SJCRH30 (cell line): ENCODE measurements around the gene EPC2. TPM values are rescaled to one million over a fixed set of nuclear protein-coding genes. Genes with fewer than 3 reads are reported as not detected.
"Not testable (repeated sequence)": the region's sequence is repeated elsewhere in the genome, so short reads cannot be mapped to it uniquely, and the experiment has no call there.

Experiments used
- DNase-seq, 2 experiments: peaks; one replicate each; pipeline ENCODE4 v3.0.0-alpha.2; 2015 to 2020
- H3K27ac ChIP-seq: fragments of 250-450 bp; sonication (Bioruptor Pico); 2 replicates; pipeline ENCODE4 v1.5.1; 2020; ENCODE audit warnings: mild to moderate bottlenecking, moderate library complexity
- H3K27me3 ChIP-seq: fragments of 250-450 bp; sonication (Bioruptor Pico); 2 replicates; pipeline ENCODE4 v1.5.1; 2020; ENCODE audit warnings: mild to moderate bottlenecking, moderate library complexity
- H3K36me3 ChIP-seq: fragments of 250-450 bp; sonication (Bioruptor Pico); 2 replicates; pipeline ENCODE4 v1.5.1; 2020; ENCODE audit warnings: mild to moderate bottlenecking, moderate library complexity
- H3K4me1 ChIP-seq: fragments of 250-450 bp; sonication (Bioruptor Pico); 2 replicates; pipeline ENCODE4 v1.5.1; 2020; ENCODE audit warnings: mild to moderate bottlenecking, moderate library complexity
- H3K4me3 ChIP-seq: fragments of 250-450 bp; sonication (Bioruptor Pico); 2 replicates; pipeline ENCODE4 v1.5.1; 2020; ENCODE audit warnings: mild to moderate bottlenecking, moderate library complexity
- H3K9me3 ChIP-seq: fragments of 250-450 bp; sonication (Bioruptor Pico); replicated peaks from 2 replicates; pipeline ENCODE4 v1.5.1; 2020; ENCODE audit warnings: mild to moderate bottlenecking, moderate library complexity
- total RNA-seq: library from RNA; depleted of rRNA; stranded (reverse); fragments of >200 nt; shearing (Covaris generic); gene quantifications from 2 replicates; pipeline ENCODE4 v1.2.3, GENCODE V29; 2014

Gene EPC2
- total RNA-seq, 1 experiment from 2014 or later: 33.1 TPM

DNA sequence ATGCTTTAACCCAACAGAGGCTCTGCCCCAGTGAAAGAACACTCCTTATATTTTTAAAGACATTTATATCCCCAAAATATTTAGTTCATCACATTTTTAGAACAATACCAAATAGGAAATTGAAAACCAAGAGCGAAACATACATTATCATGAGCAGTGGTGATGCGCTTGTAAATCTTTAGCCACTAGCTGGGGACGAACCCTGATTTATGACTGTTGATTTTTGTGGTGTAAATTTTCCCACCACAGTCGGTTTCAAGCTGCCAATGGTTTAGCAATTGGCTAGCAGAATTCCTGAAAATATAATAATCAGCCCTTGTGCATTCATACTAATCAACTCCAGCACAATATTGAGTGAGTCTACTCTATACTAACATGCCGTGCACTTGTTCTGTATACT is 27.3 kb upstream of the EPC2 start:
- Histone ChIP-seq H3K4me1 (peaks cover 33% of the 10 kb centered on the region), H3K9me3 (no peaks in the 10 kb centered on the region), H3K27ac (no peak overlapping the region), H3K4me3 (no peak overlapping the region), H3K36me3 (no peaks in the 10 kb centered on the region), H3K27me3 (no peaks in the 10 kb centered on the region)
- DNase-seq: no peak

DNA sequence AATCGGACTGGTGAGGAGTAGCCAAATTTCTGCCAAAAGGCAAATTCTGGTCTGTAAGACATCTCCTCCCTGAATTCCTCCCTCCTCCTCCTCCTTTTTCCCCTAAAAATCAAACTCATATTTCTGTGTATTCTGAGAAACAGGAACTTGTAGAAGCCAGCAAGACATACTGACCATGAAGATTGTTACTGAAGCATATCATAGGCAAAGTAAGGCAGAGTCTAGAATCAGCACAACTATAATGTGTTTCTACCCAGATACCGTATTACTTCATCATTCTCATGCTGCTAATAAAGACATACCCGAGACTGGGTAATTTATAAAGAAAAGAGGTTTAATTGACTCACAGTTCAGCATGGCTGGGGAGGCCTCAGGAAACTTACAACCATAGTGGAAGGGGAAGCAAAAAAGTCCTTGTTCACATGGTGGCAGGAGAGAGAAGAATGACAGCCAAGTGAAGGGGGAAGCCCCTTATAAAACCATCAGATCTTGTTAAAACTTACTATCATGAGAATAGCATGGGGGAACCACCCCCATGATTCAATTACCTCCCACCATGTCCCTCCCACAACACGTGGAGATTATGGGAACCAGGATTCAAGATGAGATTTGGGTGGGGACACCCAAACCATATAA is 24.9 kb upstream of the EPC2 start:
- no peak overlapping the region for H3K4me3 ChIP-seq
- no peaks in the 10 kb centered on the region for H3K27me3 ChIP-seq
- DNase-seq: no peak
- no peaks in the 10 kb centered on the region for H3K36me3 ChIP-seq
- no peak overlapping the region for H3K27ac ChIP-seq
- H3K9me3 ChIP-seq: no peaks in the 10 kb centered on the region
- H3K4me1 ChIP-seq: peaks cover 22% of the 10 kb centered on the region

DNA sequence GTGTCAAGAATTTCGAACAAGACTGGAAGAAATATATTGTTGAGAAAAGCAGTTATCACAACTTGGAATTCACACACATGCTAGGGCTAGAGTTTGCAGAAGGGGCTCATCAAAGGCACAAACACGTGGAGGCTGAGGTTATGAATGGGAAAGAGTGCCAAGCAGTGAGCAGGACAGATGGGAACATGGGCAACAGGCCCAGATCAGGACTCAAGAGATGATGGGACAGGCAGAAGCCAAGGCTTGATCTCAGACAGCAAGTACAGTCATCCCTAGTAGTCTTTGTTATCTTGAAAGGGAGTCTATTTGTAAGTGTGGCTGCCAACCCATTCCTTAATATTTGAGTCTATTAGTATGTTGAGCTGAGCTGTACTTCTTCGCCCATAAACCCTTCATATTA is 22.2 kb upstream of the EPC2 start:
- H3K9me3 ChIP-seq: no peaks in the 10 kb centered on the region

DNA sequence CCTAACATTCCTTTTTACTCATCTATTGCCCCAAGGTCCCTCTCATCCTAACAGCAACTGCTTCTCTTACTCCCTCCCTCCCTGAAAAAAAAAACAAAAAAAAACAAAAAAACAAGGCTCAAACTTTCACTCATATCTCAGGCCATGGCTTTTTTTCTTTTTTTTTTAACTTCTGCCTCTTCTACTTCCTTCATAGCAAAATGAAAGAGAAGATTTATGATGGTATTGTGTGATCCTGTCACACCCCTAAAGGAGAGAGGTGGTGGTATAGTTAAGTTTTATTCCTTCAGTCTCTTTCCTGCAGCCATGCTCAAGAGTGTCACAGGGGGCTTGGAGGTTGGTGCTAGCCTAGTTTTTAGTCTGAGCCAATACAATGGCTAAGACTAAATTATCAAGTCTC is 21.5 kb upstream of the EPC2 start:
- Histone ChIP-seq H3K9me3 (no peaks in the 10 kb centered on the region), H3K27me3 (no peaks in the 10 kb centered on the region), H3K36me3 (no peaks in the 10 kb centered on the region), H3K27ac (no peak overlapping the region), H3K4me1 (peaks cover 25% of the 10 kb centered on the region), H3K4me3 (no peak overlapping the region)
- DNase-seq: no peak

More for the DNA sequence above, 22.2 kb upstream of the EPC2 start:
- DNase-seq: no peak
- no peak overlapping the region for H3K27ac ChIP-seq
- no peaks in the 10 kb centered on the region for H3K27me3 ChIP-seq
- peaks cover 19% of the 10 kb centered on the region for H3K4me1 ChIP-seq
- no peaks in the 10 kb centered on the region for H3K36me3 ChIP-seq
- no peak overlapping the region for H3K4me3 ChIP-seq

DNA sequence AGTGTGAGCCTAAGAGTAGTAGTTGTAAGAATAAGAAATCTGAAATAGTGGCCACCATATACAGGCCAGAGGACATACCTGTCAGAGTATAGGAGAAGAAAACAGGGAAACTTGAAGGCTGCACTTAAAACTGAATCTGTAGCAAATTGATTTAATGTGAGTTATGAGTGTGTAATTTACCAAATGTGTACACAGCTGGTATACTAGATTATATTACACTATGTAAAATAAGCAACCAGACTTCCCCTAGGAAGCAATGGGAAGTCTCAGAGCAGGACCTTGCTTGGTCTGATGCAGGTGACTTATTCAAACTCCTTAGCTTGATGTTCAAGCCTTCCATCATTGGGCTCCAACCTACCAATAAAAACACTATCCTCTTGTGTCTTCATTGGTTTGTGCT is 17.3 kb upstream of the EPC2 start:
- H3K4me1 ChIP-seq: peaks cover 25% of the 10 kb centered on the region
- no peaks in the 10 kb centered on the region for H3K36me3 ChIP-seq
- H3K27me3 ChIP-seq: no peaks in the 10 kb centered on the region
- no peak overlapping the region for H3K4me3 ChIP-seq
- peak; percentile 20 to 55 for DNase-seq
- no peaks in the 10 kb centered on the region; the same call in 1 of the 2 replicates for H3K9me3 ChIP-seq
- H3K27ac ChIP-seq: peak overlapping the region; percentile 74

DNA sequence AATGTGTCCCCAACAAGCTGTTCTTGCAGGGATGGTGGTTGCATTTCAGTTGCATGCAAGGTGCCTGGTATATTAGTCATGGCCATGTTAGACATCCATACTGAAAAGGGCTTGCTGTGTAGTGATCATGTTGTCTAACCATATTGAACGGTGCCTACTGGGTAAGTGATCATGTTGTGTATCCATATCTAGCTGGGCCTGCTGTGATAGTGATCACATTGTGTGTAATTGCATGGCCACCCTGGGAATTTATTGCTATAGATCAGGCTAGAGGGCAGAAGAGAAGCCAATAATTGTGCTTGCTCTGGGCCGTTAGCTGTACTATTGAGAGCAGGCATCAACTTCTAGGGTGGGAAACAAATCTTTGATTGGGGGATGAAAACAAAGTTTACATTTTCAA is 9.8 kb upstream of the EPC2 start:
- H3K27me3 ChIP-seq: no peaks in the 10 kb centered on the region
- H3K4me3 ChIP-seq: no peak overlapping the region
- no peaks in the 10 kb centered on the region for H3K4me1 ChIP-seq
- no peaks in the 10 kb centered on the region for H3K36me3 ChIP-seq
- DNase-seq: no peak
- H3K9me3 ChIP-seq: no peaks in the 10 kb centered on the region
- no peak overlapping the region for H3K27ac ChIP-seq

DNA sequence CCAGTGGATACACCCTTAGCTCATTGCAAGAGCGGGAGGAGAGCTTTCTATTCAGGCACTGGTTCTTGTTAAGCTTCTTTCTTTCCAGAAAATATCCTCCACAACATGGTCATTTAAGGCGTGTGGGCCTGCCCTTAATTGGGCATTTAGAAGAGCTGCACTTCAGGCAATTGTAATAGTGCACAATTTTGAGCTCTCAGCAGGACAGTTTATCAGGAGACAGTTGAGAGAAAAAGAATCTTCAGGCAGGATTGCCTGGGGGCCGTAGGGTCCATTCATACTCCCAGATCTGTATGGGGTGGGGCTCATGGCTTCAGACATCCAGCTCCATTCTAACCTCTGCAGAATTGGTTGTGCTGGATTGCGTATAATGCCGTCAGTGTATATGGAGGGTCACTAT is 6.0 kb upstream of the EPC2 start:
- no peaks in the 10 kb centered on the region for H3K4me1 ChIP-seq
- no peaks in the 10 kb centered on the region for H3K27me3 ChIP-seq
- no peak overlapping the region for H3K27ac ChIP-seq
- no peaks in the 10 kb centered on the region for H3K36me3 ChIP-seq
- no peak for DNase-seq
- H3K4me3 ChIP-seq: no peak overlapping the region
- no peaks in the 10 kb centered on the region for H3K9me3 ChIP-seq

DNA sequence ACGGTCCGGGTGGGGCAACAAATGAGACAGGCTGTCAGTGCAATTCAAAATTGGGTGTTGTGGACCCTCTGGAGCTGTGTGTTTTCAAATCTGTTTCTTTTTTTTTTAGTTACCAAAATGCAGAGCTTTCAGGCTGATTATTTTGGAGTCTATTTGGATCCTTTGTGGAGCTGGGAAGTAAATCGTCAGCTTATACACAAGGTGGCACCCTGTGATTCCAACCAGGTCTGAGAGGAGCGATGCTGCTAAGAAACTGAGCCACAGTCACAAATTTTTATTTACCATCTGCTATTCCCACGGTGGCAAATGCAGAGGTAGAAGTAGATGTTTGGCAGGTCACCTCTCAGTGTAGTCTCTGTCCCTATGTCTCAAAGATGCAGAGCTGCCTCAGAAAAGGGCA is 3.8 kb upstream of the EPC2 start:
- Histone ChIP-seq H3K27me3 (no peaks in the 10 kb centered on the region), H3K9me3 (no peaks in the 10 kb centered on the region), H3K4me3 (no peak overlapping the region), H3K36me3 (no peaks in the 10 kb centered on the region), H3K4me1 (no peaks in the 10 kb centered on the region), H3K27ac (no peak overlapping the region)
- no peak for DNase-seq

DNA sequence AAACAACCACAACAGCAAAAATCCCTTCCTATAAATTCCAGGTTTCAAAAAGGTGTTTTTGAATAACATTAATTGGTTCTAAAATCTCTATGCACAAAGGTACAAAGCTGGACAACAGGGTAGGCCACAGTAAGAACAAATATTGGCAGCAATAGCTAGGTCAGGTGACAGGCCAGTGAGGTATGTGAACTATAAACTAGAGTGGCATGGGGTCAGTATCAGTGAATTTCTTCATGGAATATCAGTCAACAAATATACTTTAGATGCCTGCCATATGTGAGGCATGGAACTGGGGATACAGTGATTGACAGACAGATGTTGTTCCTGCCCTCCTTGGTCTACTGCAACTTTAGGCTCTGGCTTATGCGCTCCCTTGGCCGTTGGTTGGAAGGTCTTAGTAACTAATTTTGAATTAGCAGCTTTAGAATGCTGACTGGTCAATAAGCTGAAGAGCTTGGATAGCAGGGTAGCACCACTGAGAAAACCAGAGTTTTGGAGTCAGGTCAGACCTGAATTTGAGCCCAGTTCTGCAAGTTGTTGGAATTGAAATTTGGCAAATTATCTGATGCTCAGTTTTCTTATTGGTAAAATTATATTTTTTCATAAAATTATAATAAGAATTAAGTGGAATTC is 2.3 kb upstream of the EPC2 start:
- no peaks in the 10 kb centered on the region for H3K9me3 ChIP-seq
- DNase-seq: no peak
- H3K27me3 ChIP-seq: no peaks in the 10 kb centered on the region
- no peaks in the 10 kb centered on the region; the same call in 1 of the 2 replicates for H3K36me3 ChIP-seq
- no peak overlapping the region for H3K4me3 ChIP-seq
- no peaks in the 10 kb centered on the region for H3K4me1 ChIP-seq
- no peak overlapping the region for H3K27ac ChIP-seq

DNA sequence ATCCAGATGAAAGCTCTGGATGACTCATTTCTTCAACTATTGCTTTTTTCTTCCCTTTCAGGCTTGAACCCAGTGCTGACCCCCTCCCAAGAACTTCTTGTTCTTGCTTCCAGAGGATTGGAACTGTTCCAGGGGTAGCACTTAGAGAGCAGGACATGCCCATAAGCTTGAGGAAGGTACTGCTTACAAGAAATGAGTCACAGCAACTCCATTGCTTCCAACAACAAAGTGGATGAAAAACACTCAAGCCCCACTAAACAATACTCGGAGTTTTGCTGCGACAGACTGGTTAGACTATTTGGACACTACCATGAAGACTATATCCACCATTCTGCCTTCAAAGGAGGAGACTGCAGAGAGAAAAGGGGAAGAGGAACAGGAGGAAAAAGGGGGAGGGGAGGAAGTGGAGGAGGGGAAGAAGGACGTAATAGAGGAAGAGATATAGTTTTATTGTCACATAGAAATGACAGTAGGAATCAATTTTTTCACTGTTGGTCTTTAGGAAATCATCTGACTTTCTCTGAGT is 1.6 kb upstream of the EPC2 start:
- Histone ChIP-seq H3K27ac (no peak overlapping the region), H3K4me1 (no peaks in the 10 kb centered on the region), H3K27me3 (no peaks in the 10 kb centered on the region), H3K9me3 (no peaks in the 10 kb centered on the region), H3K36me3 (no peaks in the 10 kb centered on the region; the same call in 1 of the 2 replicates), H3K4me3 (no peak overlapping the region)
- DNase-seq: no peak

DNA sequence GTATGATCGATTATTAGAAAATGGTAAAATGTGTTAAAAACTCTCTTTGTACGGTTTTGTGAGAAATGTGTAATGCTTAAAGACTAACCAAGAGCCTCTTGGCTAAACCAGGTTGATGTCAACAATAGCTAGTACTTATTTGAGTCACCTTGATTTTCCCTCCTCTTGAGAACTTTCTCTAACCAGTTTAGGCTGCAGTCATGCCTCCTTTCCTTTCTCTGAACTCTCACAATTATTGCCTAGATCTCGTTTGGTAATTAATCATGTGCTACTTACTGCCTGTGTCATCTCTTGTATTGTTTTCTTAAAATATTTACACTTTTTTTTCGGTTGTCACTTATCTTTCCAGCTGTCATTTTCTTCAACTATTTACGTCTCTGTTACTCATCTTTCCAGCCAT is 1.1 kb upstream of the EPC2 start:
- no peak for DNase-seq
- Histone ChIP-seq H3K4me3 (peak overlapping the region; percentile 93), H3K4me1 (no peaks in the 10 kb centered on the region)

DNA sequence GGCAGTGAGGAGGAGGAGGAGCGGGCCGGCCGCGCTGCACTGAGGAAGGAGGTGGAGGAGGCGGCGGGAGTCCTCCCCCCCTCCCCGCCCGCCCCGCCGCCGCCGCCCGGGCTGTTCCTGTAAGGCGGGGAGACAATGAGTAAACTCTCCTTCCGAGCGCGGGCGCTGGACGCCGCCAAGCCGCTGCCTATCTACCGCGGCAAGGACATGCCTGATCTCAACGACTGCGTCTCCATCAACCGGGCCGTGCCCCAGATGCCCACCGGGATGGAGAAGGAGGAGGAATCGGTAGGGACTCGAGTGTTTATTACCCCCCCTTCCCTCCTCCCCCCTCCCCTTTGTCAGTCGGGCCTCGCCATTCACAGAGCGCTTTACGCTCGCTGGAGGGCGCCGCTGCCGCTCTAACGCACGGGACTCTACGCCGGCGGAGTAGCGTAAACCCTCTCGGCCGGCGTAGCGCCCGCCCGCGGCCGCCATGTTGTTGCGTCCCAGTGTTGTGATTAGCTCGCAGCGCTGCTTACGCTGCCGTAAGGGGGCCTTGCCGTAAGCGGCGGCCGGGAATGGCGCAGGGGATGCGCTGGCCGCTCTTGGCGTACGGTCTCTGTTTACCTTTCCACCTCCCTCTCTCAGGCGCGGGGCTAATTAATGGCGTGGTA is 460 bp downstream of the EPC2 start:
- Histone ChIP-seq H3K27me3 (no peaks in the 10 kb centered on the region), H3K36me3 (no peaks in the 10 kb centered on the region; the same call in 1 of the 2 replicates), H3K9me3 (no peaks in the 10 kb centered on the region), H3K4me3 (peak overlapping the region; percentile 93), H3K27ac (peak overlapping the region; percentile 82), H3K4me1 (no peaks in the 10 kb centered on the region)
- DNase-seq: peak; percentile 88 to 94

More for the DNA sequence above, 1.1 kb upstream of the EPC2 start:
- Histone ChIP-seq H3K36me3 (no peaks in the 10 kb centered on the region; the same call in 1 of the 2 replicates), H3K9me3 (no peaks in the 10 kb centered on the region), H3K27ac (no peak overlapping the region), H3K27me3 (no peaks in the 10 kb centered on the region)

DNA sequence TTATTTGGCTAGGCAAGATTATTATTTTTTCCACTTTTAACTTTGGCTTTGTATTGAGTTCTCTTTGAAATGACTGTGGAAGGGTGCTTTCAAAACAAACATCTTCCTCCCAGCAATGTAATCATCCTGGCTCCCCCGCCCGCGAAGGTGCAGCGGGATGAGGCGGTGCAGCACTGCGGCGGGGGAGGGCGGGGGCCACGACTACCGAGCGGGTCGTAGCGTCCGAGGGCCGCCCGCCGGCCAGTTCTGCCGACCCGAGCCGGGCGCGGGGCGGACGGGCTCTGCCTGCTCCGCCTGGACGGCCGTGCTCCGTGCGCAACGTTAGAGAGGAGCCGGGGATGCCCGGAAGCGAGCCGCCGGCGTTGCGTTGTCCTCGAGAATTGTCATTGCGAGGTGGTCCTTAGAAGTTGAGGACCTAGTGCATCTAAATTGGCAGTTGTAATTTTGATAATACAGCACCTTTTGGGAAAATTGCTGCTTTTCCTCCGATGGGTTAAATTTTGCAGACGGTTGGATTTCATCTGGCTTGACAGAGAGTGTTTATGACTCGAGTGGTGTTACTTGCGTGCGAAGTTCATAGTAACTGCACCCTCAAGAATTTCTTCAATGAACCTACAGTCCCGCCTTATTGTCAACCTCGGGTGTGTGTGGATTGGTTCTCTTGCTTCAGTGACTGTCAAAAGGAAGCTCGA is 1.1 kb downstream of the EPC2 start:
- peak overlapping the region; percentile 20 for H3K27ac ChIP-seq
- no peaks in the 10 kb centered on the region for H3K4me1 ChIP-seq
- peak; percentile 55 to 80 for DNase-seq
- H3K27me3 ChIP-seq: no peaks in the 10 kb centered on the region
- H3K36me3 ChIP-seq: no peaks in the 10 kb centered on the region; the same call in 1 of the 2 replicates
- H3K4me3 ChIP-seq: peak overlapping the region; percentile 93
- no peaks in the 10 kb centered on the region for H3K9me3 ChIP-seq

DNA sequence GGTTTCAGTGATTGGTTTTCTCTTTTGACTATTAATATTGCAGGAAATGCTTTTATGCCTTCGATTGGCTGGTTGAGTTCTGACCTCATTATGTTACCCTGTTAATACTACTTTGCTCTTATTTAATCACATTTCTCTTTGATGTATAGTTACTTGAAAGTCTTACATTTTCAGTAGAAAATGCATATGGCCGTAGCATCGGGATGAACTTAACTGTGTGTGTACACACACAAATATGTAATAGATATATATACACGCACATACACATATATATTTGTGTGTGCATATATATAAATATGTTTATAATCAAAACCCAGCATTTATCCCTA is 1.6 kb downstream of the EPC2 start:
- Histone ChIP-seq H3K36me3 (no peaks in the 10 kb centered on the region; the same call in 1 of the 2 replicates), H3K27ac (no peak overlapping the region), H3K9me3 (no peaks in the 10 kb centered on the region), H3K4me1 (no peaks in the 10 kb centered on the region), H3K27me3 (no peaks in the 10 kb centered on the region), H3K4me3 (peak overlapping the region; percentile 93)
- DNase-seq: no peak

DNA sequence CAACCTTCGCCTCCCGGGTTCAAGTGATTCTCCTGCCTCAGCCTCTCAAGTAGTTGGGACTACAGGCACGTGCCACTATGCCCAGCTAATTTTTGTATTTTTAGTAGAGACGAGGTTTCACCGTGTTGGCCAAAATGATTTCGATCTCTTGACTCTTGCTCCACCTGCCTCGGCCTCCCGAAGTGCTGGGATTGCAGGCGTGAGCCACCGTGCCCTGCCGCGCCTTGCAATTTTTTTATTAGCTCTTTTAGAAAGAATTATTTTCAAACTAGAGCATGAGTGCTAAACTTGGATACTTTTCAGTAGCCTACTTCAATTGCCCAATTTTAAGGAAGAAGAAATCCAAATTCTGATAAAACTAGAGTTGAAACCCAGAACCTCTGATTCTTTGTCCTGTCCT is 3.2 kb downstream of the EPC2 start:
- H3K27ac ChIP-seq, DNase-seq, H3K36me3 ChIP-seq, H3K27me3 ChIP-seq, H3K9me3 ChIP-seq, H3K4me3 ChIP-seq, H3K4me1 ChIP-seq: not testable (repeated sequence)
